Mesodermal cell (in vitro differentiated cells): ENCODE measurements around the gene REXO1.

Source experiments
- H3K27ac ChIP-seq: 2 replicates; pipeline ENCODE4 v1.7.0; 2013; ENCODE audit warnings: mild to moderate bottlenecking, low read depth, low read length, moderate library complexity; ENCODE audit not compliant: severe bottlenecking
- H3K36me3 ChIP-seq: 2 replicates; pipeline ENCODE4 v1.7.1; 2013; ENCODE audit warnings: mild to moderate bottlenecking, low read length, moderate library complexity; ENCODE audit not compliant: control insufficient read depth, insufficient read depth
- H3K4me1 ChIP-seq: one replicate; pipeline ENCODE4 v1.7.1; 2013; ENCODE audit warnings: mild to moderate bottlenecking, low read length; ENCODE audit not compliant: insufficient read depth, control insufficient read depth, poor library complexity, severe bottlenecking
- H3K4me3 ChIP-seq: 2 replicates; pipeline ENCODE4 v1.7.0; 2013; ENCODE audit warnings: low read length, control low read depth, mild to moderate bottlenecking; ENCODE audit not compliant: insufficient read depth, poor library complexity, severe bottlenecking; ENCODE audit errors: extremely low read depth
- H3K9me3 ChIP-seq: 2 replicates; pipeline ENCODE4 v1.7.1; 2013; ENCODE audit warnings: mild to moderate bottlenecking, low read length, moderate library complexity; ENCODE audit not compliant: control insufficient read depth
- WGBS, 2 experiments: methylation state at CpG; one replicate each; pipeline ENCODE4 v1.1.5; 2013; ENCODE audit warnings: missing lambda C conversion rate in 2 of 2; ENCODE audit not compliant: insufficient coverage in 2 of 2; 5-methylcytosine and 5-hydroxymethylcytosine counted together

REXO1 gene

DNA sequence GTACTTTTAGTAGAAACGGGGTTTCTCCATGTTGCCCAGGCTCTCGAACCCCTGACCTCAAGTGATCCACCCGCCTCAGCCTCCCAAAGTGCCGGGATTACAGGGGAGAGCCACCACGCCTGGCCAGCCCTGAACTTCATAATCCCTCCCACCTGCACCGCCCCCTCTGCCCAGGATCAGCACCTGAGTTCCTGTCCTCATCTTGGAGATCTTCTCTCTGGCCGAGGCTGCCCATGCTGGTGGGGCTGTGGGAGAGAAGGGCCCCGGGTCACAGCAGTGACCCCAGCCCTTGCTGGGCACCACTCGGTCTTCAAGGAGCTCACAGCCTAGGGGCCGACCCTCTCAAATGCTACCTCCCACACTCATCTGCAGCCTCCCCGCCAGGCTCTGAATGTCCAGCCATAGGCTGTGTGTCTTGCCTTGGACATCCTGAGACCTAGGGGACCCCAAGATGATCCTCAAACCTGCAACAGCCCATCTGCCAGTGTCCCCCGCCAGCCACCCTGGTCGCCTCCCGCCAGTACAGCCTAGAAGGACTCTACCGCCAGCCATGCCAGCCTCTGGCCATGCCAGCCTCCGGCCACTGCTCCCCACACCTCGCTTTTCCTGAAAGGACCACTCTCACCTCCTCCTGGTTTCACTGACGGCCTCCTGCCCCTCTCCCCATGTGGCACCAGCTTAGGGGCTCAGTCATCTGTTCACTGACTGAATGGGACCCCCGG, 37.7 kb downstream of the REXO1 start:
- no peak overlapping the region for H3K27ac ChIP-seq
- H3K9me3 ChIP-seq = no peaks in the 10 kb centered on the region
- 91 to 93% methylated on average over 13 to 17 of the region's 19 CpGs for WGBS, 2 experiments
- no peak overlapping the region for H3K4me3 ChIP-seq
- no peaks in the 10 kb centered on the region for H3K4me1 ChIP-seq
- H3K36me3 ChIP-seq = peaks cover 9% of the 10 kb centered on the region

- Histone ChIP-seq H3K27ac (no peak overlapping the region), H3K9me3 (no peaks in the 10 kb centered on the region)
- WGBS, 2 experiments = 82 to 92% methylated on average over 10 to 13 of the region's 18 CpGs
Observed at GRCh38 chr19:1809678-1810077, 38.6 kb downstream of the REXO1 start.

DNA sequence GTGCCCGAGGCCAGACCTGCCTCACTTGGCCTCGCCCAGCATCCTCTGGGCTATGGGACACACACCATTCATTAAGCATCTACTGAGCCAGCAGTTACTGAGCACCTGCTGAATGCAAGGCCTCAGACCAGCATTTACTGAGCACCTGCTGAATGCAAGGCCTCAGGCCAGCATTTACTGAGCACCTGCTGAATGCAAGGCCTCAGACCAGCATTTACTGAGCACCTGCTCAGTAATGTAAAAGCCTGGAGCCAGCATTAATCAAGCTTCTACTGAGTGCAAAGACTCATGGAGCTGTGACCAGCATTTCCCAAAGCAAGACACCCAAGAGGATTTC, 39.9 kb downstream of the REXO1 start:
- Histone ChIP-seq H3K9me3 (no peaks in the 10 kb centered on the region), H3K36me3 (no peaks in the 10 kb centered on the region), H3K4me3 (no peak overlapping the region), H3K4me1 (no peaks in the 10 kb centered on the region), H3K27ac (no peak overlapping the region)
- WGBS, 2 experiments = 94 to 100% methylated on average over 2 of the region's 2 CpGs

More at GRCh38 chr19:1809678-1810077, 38.6 kb downstream of the REXO1 start:
- Histone ChIP-seq H3K4me1 (no peaks in the 10 kb centered on the region), H3K36me3 (peaks cover 1% of the 10 kb centered on the region), H3K4me3 (no peak overlapping the region)

DNA sequence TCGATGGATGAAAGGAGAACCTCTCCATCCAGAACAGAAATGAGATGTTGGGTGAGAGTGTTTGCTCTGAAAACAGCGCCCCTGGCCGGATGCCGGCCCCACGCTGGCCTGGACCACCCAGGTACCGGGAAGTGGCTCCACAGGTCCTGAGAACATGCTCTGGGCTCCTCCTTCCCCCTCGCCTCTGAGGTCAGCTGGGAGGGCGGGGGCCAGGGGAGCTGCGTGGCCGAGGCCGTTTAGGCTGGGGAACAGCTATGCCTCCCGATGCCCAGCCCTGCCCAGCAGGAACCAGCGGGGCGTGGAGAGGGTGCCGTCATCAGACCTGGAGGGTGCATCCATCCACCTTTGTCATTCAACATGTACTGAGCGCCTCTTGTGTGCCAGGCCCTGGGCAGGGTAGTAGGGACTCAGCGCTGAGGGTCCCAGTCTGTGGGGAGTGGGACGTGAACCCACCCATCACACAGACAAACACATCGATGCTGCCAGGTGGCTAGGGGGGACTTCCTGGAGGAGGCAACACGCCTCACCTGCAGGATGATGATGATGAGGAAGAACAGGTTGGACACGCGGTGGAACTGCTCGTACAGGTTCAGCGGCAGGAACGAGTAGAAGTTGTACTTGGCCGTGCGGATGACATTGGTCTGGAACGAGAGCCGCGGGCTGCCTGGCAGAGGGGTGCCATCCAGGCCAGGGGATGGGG, 40.4 kb downstream of the REXO1 start:
- H3K9me3 ChIP-seq = no peaks in the 10 kb centered on the region
- no peak overlapping the region for H3K4me3 ChIP-seq
- 83 to 88% methylated on average over 20 to 23 of the region's 30 CpGs for WGBS, 2 experiments
- H3K4me1 ChIP-seq = no peaks in the 10 kb centered on the region
- no peaks in the 10 kb centered on the region for H3K36me3 ChIP-seq
- no peak overlapping the region for H3K27ac ChIP-seq

- Histone ChIP-seq H3K4me1 (no peaks in the 10 kb centered on the region), H3K4me3 (no peak overlapping the region), H3K27ac (no peak overlapping the region), H3K36me3 (no peaks in the 10 kb centered on the region), H3K9me3 (no peaks in the 10 kb centered on the region)
- 89% methylated on average over 19 to 23 of the region's 28 CpGs for WGBS, 2 experiments
Observed at GRCh38 chr19:1807030-1807694, 41.1 kb downstream of the REXO1 start.

GRCh38 chr19:1806184-1807029, 41.9 kb downstream of the REXO1 start:
- Histone ChIP-seq H3K27ac (no peak overlapping the region), H3K36me3 (no peaks in the 10 kb centered on the region), H3K4me1 (no peaks in the 10 kb centered on the region), H3K9me3 (no peaks in the 10 kb centered on the region), H3K4me3 (no peak overlapping the region)
- WGBS, 2 experiments = 92 to 94% methylated on average over 38 to 39 of the region's 45 CpGs

DNA sequence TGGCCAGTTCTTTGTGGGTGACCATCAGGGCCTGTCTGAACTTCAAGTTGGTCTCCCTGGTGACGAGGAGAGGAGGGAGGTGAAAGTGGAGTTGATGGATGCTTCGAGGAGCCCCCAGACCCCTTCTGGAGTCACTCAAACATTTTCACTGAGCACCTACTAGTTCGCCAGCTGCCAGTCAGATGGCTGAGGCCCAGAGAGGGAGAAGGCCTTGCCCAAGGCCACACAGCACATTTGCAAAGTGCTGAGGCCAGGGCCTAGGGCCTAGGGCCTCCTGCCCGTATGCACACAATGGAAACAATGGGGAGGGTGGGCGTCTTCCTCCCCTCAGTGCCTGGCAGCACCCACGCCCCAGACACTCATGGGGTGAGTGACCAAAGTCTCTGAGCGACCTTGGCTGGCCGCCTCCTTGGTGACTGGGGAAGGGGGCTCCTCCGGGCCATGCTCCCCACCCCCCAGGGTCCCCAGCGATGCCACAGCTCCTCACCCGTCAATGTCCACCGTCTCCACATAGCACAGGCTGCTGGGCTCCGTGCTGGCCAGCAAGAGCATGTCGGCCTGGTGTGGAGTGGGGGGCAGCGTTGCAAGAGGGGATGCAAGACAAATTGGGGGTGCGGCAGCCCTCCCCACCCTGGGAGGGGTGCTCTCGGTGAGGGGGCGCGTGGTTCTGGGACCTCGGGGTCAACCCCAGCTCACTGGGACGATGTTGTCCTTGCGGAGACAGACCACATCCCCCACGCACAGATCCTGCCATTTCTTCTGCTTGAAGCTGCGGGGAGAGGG, 42.7 kb downstream of the REXO1 start:
- Histone ChIP-seq H3K27ac (no peak overlapping the region), H3K36me3 (no peaks in the 10 kb centered on the region), H3K4me1 (no peaks in the 10 kb centered on the region), H3K9me3 (no peaks in the 10 kb centered on the region), H3K4me3 (no peak overlapping the region)
- WGBS, 2 experiments = 94 to 97% methylated on average over 11 to 19 of the region's 24 CpGs

GRCh38 chr19:1804858-1805257, 43.4 kb downstream of the REXO1 start:
- Histone ChIP-seq H3K27ac (no peak overlapping the region), H3K36me3 (no peaks in the 10 kb centered on the region), H3K4me3 (no peak overlapping the region), H3K4me1 (no peaks in the 10 kb centered on the region), H3K9me3 (no peaks in the 10 kb centered on the region)
- WGBS, 2 experiments = 100% methylated on average over 1 of the region's 6 CpGs; no CpG with 5 or more reads in 1 of the 2 experiments

DNA sequence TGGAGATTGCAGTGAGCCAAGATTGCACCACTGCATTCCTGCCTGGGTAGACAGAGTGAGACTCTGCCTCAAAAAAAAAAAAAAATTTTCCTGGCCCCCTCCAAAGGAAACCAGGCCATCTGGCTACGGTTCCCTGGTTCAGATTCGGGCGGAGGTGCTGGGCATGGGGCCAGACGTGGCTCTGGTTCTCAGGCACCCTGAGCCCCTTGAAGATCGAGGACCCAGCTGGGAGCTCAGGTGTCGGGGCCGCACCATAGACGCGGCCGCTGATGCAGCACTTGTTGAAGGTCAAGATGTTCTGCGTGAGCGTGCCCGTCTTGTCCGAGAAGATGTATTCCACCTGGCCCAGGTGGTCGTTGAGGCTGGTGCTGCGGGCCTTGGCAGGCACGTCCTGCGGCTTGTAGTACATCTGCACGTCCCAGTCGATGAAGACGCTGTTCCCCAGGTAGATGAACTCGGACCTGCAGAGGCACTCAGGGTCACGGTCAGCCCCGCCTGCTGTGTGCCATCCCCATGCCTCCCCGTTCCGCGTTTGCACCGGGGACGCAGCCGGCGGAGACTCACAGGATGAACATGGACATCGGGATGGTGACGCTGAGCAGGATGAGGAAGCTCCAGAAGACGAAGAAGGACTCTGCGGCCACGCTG, 48.5 kb downstream of the REXO1 start:
- H3K9me3 ChIP-seq = no peaks in the 10 kb centered on the region
- 91 to 94% methylated on average over 36 of the region's 36 CpGs for WGBS, 2 experiments

More for the DNA sequence above, 48.5 kb downstream of the REXO1 start:
- H3K27ac ChIP-seq = no peak overlapping the region
- H3K36me3 ChIP-seq = no peaks in the 10 kb centered on the region
- H3K4me1 ChIP-seq = no peaks in the 10 kb centered on the region
- no peak overlapping the region for H3K4me3 ChIP-seq
